Measurements from ENCODE around the gene EFTUD2. TPM values are rescaled to one million over a fixed set of nuclear protein-coding genes. Genes with fewer than 3 reads are reported as not detected.
A peak's percentile ranks its signal among the peaks of the same experiment; 100 is the strongest.

The EFTUD2 gene
- total and polyA plus RNA-seq, 9 of the 15 experiments (the other 6 are each of a cell fraction or from before 2014, with no cell fraction given) = 65.8 to 362 (median 218) TPM

GRCh38 chr17:44947461-44948314 is 48.4 kb upstream of the EFTUD2 start, which contains the start of gene KIF18B (continued):
- TF ChIP-seq ZKSCAN3 (CRISPR knock-in tag; IDR thresholded peaks at IDR 0.05) (no peak), GABPB1 (CRISPR knock-in tag; IDR thresholded peaks at IDR 0.05) (peak; percentile 86), ZNF133 (CRISPR knock-in tag; IDR thresholded peaks at IDR 0.05) (no peak), PHF8 (IDR thresholded peaks at IDR 0.05; ENCODE audit: borderline replicate concordance, low read length) (peak; percentile 95), CSDE1 (IDR thresholded peaks at IDR 0.05) (no peak), TCFL5 (CRISPR knock-in tag; conservative IDR thresholded peaks at IDR 0.05) (no peak), GMEB1 (CRISPR knock-in tag; IDR thresholded peaks at IDR 0.05) (peak; percentile 22; the same call in 1 of the 2 replicates), KLF6 (CRISPR knock-in tag; IDR thresholded peaks at IDR 0.05; ENCODE audit: borderline replicate concordance) (no peak), TBP (optimal IDR thresholded peaks at IDR 0.05; ENCODE audit: low read depth, low read length) (peak; percentile 86), ETV5 (CRISPR knock-in tag; IDR thresholded peaks at IDR 0.05; ENCODE audit: low read depth) (peak; percentile 52; the same call in 1 of the 2 replicates), MIER1 (IDR thresholded peaks at IDR 0.05; ENCODE audit: low read depth) (0 out of 2 replicates have a peak, but pooled peaks have one; percentile 44), GATAD2B (IDR thresholded peaks at IDR 0.05; ENCODE audit: borderline replicate concordance) (peak; percentile 69; the same call in 1 of the 2 replicates), NCOA1 (IDR thresholded peaks at IDR 0.05; ENCODE audit: low read depth) (no peak; the same call in 1 of the 2 replicates), ZNF561 (CRISPR knock-in tag; conservative IDR thresholded peaks at IDR 0.05) (no peak), ESRRA (IDR thresholded peaks at IDR 0.05; ENCODE audit: borderline replicate concordance, low read depth) (no peak), HMGN3 (IDR thresholded peaks at IDR 0.05; ENCODE audit: borderline replicate concordance, extremely low read depth, insufficient read length, low read depth, low read length) (peak; percentile 54)
- TF ChIP-seq, protein P1, sequence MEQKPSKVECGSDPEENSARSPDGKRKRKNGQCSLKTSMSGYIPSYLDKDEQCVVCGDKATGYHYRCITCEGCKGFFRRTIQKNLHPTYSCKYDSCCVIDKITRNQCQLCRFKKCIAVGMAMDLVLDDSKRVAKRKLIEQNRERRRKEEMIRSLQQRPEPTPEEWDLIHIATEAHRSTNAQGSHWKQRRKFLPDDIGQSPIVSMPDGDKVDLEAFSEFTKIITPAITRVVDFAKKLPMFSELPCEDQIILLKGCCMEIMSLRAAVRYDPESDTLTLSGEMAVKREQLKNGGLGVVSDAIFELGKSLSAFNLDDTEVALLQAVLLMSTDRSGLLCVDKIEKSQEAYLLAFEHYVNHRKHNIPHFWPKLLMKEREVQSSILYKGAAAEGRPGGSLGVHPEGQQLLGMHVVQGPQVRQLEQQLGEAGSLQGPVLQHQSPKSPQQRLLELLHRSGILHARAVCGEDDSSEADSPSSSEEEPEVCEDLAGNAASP (IDR thresholded peaks at IDR 0.05) = no peak
- TF ChIP-seq, protein P2, sequence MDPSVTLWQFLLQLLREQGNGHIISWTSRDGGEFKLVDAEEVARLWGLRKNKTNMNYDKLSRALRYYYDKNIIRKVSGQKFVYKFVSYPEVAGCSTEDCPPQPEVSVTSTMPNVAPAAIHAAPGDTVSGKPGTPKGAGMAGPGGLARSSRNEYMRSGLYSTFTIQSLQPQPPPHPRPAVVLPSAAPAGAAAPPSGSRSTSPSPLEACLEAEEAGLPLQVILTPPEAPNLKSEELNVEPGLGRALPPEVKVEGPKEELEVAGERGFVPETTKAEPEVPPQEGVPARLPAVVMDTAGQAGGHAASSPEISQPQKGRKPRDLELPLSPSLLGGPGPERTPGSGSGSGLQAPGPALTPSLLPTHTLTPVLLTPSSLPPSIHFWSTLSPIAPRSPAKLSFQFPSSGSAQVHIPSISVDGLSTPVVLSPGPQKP (CRISPR knock-in tag; IDR thresholded peaks at IDR 0.05) = no peak
- TF ChIP-seq, protein P3, sequence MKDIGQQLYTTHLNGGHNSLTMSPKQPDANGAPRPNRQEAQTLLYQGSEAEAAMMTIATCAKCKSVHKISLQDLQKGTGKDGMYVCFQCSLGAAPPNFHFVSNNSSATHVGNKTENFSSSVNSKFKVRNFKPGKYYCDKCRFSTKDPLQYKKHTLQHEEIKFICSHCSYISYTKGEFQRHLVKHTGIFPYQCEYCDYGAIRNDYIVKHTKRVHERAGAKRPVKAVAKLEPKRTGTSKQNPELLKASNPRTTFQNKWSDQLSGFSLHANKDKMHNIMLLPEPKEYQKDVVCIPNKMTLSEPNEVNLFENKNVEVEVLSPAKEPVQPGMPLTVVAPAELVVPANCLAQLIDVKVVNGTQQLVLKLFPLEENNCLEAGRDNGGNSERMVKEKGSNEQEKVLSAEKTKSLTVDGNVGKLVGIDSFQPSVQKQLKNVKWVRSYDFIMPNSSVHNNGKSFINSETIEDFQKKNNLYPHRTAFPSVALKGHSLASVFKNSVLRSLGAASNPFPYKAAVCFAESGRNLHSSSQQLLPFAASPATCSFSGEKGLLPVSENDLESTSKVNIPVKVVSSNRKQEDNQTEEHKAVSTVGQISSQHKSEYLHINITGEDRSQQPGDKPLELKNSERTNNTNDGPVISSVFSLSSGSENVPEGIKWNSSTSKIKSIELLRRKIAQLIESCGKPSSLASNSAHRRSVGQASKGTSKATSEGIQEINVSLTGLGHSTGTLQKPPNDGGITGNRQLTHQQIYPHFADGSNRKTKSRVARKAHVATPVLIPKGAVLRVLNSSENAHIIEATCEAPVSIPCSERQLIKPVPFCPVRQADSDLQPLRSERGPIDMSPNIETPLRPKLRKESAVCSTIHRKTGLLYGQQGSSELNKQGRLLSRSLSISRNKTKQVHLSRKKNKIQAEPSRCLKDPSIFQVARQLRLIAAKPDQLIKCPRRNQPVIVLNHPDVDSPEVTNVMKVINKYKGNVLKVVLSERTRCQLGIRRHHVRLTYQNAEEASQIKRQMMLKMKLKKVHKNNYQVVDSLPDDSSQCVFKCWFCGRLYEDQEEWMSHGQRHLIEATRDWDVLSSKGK (CRISPR knock-in tag; IDR thresholded peaks at IDR 0.05) = no peak

Data from K562 (cell line).